ENCODE measurements around the gene CRB2. TPM values are rescaled to one million over a fixed set of nuclear protein-coding genes. Genes with fewer than 3 reads are reported as not detected.

CRB2 gene
- total RNA-seq, 4 donors from 2014 or later = 0.11 TPM; not detected in 3

DNA sequence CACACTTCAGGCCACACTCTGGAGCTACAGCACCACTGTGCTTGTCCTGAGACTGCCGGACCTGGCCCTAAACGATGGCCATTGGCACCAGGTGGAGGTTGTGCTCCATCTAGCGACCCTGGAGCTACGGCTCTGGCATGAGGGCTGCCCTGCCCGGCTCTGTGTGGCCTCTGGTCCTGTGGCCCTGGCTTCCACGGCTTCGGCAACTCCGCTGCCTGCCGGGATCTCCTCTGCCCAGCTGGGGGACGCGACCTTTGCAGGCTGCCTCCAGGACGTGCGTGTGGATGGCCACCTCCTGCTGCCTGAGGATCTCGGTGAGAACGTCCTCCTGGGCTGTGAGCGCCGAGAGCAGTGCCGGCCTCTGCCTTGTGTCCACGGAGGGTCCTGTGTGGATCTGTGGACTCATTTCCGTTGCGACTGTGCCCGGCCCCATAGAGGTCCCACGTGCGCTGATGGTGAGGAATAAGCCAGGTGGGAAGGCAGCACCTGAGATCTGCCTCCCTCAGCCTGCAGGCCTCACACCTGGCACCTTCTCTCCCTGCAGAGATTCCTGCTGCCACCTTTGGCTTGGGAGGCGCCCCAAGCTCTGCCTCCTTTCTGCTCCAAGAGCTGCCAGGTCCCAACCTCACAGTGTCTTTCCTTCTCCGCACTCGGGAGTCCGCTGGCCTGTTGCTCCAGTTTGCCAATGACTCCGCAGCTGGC lies 14.7 kb downstream of the CRB2 start:
- TF ChIP-seq, protein P1, sequence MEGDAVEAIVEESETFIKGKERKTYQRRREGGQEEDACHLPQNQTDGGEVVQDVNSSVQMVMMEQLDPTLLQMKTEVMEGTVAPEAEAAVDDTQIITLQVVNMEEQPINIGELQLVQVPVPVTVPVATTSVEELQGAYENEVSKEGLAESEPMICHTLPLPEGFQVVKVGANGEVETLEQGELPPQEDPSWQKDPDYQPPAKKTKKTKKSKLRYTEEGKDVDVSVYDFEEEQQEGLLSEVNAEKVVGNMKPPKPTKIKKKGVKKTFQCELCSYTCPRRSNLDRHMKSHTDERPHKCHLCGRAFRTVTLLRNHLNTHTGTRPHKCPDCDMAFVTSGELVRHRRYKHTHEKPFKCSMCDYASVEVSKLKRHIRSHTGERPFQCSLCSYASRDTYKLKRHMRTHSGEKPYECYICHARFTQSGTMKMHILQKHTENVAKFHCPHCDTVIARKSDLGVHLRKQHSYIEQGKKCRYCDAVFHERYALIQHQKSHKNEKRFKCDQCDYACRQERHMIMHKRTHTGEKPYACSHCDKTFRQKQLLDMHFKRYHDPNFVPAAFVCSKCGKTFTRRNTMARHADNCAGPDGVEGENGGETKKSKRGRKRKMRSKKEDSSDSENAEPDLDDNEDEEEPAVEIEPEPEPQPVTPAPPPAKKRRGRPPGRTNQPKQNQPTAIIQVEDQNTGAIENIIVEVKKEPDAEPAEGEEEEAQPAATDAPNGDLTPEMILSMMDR (IDR thresholded peaks at IDR 0.05) = no peak
- no peak for TF ChIP-seq POLR2A (IDR thresholded peaks at IDR 0.05)
- 72 to 91% methylated on average over 8 to 23 of the region's 29 CpGs for WGBS, 2 donors
- H3K27ac ChIP-seq = no peak overlapping the region
- H3K27me3 ChIP-seq = peaks cover 3% of the 10 kb centered on the region
- H3K9me3 ChIP-seq = no peaks in the 10 kb centered on the region
- H3K4me1 ChIP-seq = peaks cover 0 to 21% of the 10 kb centered on the region in 2 donors
- H3K4me3 ChIP-seq (replicated peaks in 1 of 3) = no peak overlapping the region
- DNase-seq = no peak
- intact Hi-C loops (cut with DNase I) = no loop called here
- no peaks in the 10 kb centered on the region for H3K36me3 ChIP-seq

DNA sequence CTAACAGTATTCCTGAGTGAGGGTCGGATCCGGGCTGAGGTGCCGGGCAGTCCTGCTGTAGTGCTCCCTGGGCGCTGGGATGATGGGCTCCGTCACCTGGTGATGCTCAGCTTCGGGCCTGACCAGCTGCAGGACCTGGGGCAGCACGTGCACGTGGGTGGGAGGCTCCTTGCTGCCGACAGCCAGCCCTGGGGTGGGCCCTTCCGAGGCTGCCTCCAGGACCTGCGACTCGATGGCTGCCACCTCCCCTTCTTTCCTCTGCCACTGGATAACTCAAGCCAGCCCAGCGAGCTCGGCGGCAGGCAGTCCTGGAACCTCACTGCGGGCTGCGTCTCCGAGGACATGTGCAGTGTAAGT lies 15.2 kb downstream of the CRB2 start:
- no peaks in the 10 kb centered on the region for H3K36me3 ChIP-seq

DNA sequence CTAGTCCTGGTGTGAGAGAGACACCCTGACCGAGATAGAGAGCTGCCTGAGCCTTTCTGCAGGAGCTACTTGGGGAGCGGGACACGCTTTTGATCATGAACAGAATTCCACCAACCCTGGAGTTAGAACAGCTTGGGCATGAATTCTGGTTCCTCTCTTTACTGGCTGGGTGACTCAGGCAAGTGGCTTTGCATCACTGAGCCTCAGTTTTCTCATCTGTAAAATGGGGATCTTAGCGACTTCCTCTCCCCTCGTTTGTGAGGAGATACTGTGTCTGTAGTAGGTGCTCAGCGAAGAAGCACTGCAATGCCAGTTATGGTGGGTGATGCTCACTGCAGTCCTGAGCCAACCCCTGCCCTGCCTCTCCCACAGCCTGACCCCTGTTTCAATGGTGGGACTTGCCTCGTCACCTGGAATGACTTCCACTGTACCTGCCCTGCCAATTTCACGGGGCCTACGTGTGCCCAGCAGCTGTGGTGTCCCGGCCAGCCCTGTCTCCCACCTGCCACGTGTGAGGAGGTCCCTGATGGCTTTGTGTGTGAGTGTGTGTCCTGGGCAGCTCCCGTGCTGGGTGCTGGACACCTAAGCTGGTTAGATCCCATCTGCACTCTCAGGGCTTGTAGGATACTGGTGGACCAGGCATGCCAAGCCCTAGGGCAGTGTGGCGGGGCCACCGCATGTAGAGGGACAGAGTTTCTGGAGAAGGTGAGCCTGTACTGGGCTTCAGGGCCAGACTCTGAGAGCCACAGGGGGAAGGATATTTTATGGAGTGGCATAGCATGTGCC lies 16.0 kb downstream of the CRB2 start:
- TF ChIP-seq POLR2A (IDR thresholded peaks at IDR 0.05) = no peak
- TF ChIP-seq, protein P1 (IDR thresholded peaks at IDR 0.05) = no peak
- Histone ChIP-seq H3K27me3 (peaks cover 3% of the 10 kb centered on the region), H3K27ac (no peak overlapping the region), H3K36me3 (no peaks in the 10 kb centered on the region), H3K9me3 (no peaks in the 10 kb centered on the region), H3K4me1 (peaks cover 0 to 24% of the 10 kb centered on the region in 2 donors), H3K4me3 (replicated peaks in 1 of 3) (no peak overlapping the region)
- intact Hi-C loops (cut with DNase I) = no loop called here
- no peak for DNase-seq
- 83 to 96% methylated on average over 8 to 14 of the region's 14 CpGs for WGBS, 2 donors

More for the DNA sequence above, 15.2 kb downstream of the CRB2 start:
- H3K4me3 ChIP-seq (replicated peaks in 1 of 3) = no peak overlapping the region
- peaks cover 0 to 24% of the 10 kb centered on the region in 2 donors for H3K4me1 ChIP-seq
- peaks cover 3% of the 10 kb centered on the region for H3K27me3 ChIP-seq
- no peak for DNase-seq
- WGBS, 2 donors = 84 to 89% methylated on average over 6 to 17 of the region's 18 CpGs
- no peaks in the 10 kb centered on the region for H3K9me3 ChIP-seq
- TF ChIP-seq, protein P1 (IDR thresholded peaks at IDR 0.05) = no peak
- TF ChIP-seq POLR2A (IDR thresholded peaks at IDR 0.05) = no peak
- intact Hi-C loops (cut with DNase I) = no loop called here
- H3K27ac ChIP-seq = no peak overlapping the region

DNA sequence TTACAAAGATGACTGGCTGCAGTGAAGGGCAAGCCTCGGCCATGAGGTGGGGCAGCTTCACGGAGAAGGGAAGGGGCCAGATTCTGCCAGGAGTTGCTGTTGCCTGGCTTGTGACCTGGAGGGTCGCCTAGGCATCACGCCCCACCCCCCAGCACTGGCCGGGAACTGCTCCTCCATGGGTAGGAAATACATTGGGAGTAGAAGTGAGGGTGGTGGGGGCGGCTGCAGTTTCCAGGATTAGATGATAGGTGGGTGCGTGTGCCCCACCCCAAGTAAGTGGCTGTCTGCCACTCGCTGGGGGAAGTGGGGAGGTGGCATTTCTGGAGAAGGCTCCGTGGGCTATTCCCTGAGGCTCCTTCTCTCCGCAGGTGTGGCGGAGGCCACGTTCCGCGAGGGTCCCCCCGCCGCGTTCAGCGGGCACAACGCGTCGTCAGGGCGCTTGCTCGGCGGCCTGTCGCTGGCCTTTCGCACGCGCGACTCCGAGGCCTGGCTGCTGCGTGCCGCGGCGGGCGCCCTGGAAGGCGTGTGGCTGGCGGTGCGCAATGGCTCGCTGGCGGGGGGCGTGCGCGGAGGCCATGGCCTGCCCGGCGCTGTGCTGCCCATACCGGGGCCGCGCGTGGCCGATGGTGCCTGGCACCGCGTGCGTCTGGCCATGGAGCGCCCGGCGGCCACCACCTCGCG lies 16.9 kb downstream of the CRB2 start:
- no peak for DNase-seq
- no peaks in the 10 kb centered on the region for H3K36me3 ChIP-seq
- peaks cover 4 to 29% of the 10 kb centered on the region in 2 donors for H3K4me1 ChIP-seq
- intact Hi-C loops (cut with DNase I) = no loop called here
- no peaks in the 10 kb centered on the region for H3K9me3 ChIP-seq
- no peak overlapping the region for H3K27ac ChIP-seq
- whole genome bisulfite sequencing, 2 donors = 46 to 61% methylated on average over 8 to 14 of the region's 58 CpGs
- no peak overlapping the region for H3K4me3 ChIP-seq (replicated peaks in 1 of 3)
- peaks cover 3% of the 10 kb centered on the region for H3K27me3 ChIP-seq
- TF ChIP-seq, protein P1 (IDR thresholded peaks at IDR 0.05) = no peak
